SU-DHL-6 (cell line): ENCODE data around the gene BCAS4.

Experiments used
- CTCF ChIP-seq: fragments of 200-600 bp; sonication (generic); IDR thresholded peaks from one replicate; pipeline ENCODE4 v1.5.1; 2017; ENCODE audit warnings: antibody characterized with exemption, mild to moderate bottlenecking, low read length, moderate library complexity; ENCODE audit not compliant: insufficient read depth, poor library complexity, severe bottlenecking
- EZH2phosphoT487 ChIP-seq: fragments of 200-600 bp; sonication (generic), shearing (Covaris generic); conservative IDR thresholded peaks from 2 replicates; pipeline ENCODE4 v1.6.1; 2018; ENCODE audit warnings: mild to moderate bottlenecking, antibody characterized with exemption, low read length, moderate library complexity, mixed read lengths

- TF ChIP-seq CTCF (no peak), EZH2phosphoT487 (no peak)
Observed at GRCh38 chr20:50774515-50774914, 20.3 kb upstream of the BCAS4 start.
